GM21447 (cell line): ENCODE data around the gene EPAS1.

ENCODE experiments used
- ATAC-seq: cut with Tn5 transposase; IDR thresholded peaks from one replicate; pipeline ENCODE4 v1.9.1; 2021; ENCODE audit not compliant: unreplicated experiment

Gene EPAS1

GRCh38 chr2:46299365-46300263 is 2.4 kb downstream of the EPAS1 start:
- ATAC-seq = no peak

DNA sequence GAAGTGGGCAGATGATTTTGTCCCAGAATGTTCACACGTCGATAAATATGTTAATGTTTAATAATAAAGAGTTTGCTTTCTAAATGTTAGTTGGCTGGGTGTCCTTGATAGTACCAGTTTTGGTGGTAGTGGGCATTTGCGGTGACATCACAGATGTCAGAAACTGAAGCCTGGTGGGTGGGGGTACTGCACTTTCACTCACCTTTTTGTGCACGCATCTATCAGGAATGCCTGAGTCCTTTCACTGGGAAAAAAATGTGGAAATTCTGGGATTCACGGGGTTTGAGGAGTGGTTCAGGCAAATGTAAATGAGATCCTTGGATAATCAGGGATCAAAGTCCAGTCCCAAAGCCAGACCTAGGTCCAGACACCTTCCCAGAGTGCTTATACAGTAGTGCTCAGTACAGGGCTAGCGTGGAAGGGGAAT is 3.2 kb downstream of the EPAS1 start:
- no peak for ATAC-seq

- ATAC-seq = no peak
Observed at GRCh38 chr2:46302005-46302695, 4.9 kb downstream of the EPAS1 start.

DNA sequence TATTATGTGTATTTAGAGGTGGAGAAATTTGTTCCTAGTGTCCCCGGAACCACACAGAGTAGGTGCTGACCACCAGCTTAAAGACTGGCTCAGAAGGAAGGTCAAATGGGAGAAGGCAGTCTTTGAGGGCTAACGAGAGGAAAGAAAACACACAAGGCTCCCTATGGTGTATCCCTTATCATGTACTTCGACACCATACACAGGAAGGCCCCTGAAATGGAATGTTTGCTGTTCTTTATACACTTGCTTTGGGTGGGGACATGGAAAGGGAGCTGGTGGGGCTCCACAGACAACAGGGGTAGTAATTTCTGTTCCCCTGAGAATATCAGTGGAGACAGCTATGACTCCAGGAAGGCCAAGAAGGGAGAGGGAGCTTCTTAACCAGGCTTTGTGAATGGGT is 6.0 kb downstream of the EPAS1 start:
- ATAC-seq = no peak

GRCh38 chr2:46303822-46304221 is 6.6 kb downstream of the EPAS1 start:
- ATAC-seq = no peak

DNA sequence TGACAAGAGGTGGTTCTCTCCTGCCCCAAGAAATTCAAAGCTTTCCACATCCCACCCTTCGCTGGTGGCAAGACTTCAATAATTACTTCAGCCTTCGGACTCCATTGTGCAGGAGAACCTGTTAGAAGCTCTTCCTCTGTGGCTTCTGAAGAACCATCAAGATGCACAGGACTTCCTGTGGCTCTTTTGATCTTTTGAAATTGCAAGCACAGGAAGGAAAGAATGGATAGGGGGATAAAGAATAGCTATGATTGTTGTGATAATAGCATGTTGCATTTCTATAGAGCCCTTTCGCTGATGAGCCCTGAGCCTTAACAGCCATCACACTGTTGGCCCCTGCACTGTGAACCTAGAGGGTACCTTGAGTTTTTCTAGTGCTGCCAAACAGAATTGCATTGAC is 7.4 kb downstream of the EPAS1 start:
- ATAC-seq = no peak

GRCh38 chr2:46305187-46305586 is 8.0 kb downstream of the EPAS1 start:
- no peak for ATAC-seq

DNA sequence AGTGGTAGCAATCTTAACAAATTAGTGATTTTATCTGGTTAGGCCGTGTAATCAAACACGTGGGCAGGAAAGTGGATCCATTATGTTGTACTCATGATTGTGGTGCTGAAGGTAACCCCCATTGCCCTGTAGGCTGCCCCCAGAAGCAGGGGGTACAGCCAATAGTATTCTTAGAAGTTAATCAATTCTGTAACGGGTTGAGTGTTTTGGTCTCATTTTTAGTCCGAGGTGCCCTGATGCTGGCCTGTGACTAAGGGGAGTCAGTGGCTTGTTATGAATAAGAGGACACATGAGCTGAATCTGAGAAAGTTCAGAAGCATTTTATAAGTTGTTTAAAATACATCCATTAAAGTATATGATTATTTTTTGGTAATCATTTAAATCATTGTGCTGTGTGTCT is 8.6 kb downstream of the EPAS1 start:
- ATAC-seq = no peak

- ATAC-seq = no peak
Observed at GRCh38 chr2:46306330-46306751, 9.1 kb downstream of the EPAS1 start.

DNA sequence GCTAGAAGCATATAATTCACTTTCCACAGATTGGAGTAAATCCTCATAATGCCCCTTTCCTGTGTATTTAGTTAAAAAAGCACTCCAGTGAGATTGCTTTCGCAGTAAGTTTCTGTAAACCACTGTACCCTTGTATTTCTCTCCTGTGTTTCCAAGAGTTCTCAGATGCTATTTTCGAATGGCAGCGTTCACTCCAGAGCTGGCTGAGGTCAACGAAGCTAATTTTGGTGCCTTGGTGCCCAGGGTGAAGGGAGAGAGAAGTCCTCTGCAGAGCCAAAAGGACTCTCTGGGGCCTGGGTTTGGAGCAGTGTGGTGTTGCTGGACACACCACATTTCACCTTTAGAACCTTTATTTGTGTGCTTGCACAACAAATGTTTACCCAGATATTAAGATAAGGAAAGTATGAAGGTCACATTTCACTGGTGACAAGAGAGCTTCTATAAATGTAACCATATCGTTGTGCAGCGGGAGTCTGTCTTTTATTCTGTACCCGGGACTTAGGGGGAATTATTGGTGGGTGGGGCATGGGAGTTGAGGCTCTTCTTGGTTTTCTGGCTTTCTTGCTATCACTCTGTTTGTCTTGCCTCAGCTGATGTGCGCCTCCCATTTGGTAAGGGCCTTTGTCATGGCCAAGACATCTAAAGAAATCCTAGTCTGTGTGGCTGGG is 9.9 kb downstream of the EPAS1 start:
- ATAC-seq = no peak

- ATAC-seq = no peak
Observed at GRCh38 chr2:46308081-46308480, 10.9 kb downstream of the EPAS1 start.

DNA sequence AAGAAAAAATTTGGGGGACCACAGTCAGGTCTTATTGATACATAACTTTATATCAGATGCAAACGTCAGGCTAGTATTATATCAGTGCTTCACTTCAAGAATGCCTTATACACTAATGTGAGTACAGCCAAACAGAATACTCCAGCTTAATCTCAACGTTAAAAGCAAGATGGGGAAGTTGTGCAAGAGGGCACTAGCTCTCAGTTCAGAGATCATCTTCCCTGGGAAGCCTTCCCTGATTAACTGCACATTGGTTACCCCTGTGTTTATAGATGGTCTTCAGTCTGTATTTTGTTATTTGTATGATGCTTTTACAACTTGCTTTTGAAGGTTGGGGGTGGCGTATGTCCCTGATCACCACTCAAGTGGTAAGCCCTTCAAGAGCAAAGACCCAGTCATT is 11.4 kb downstream of the EPAS1 start:
- no peak for ATAC-seq

GRCh38 chr2:46309052-46309953 is 12.1 kb downstream of the EPAS1 start:
- no peak for ATAC-seq

- no peak for ATAC-seq
Observed at GRCh38 chr2:46310446-46310845, 13.2 kb downstream of the EPAS1 start.

GRCh38 chr2:46311651-46312223 is 14.5 kb downstream of the EPAS1 start:
- ATAC-seq = no peak

DNA sequence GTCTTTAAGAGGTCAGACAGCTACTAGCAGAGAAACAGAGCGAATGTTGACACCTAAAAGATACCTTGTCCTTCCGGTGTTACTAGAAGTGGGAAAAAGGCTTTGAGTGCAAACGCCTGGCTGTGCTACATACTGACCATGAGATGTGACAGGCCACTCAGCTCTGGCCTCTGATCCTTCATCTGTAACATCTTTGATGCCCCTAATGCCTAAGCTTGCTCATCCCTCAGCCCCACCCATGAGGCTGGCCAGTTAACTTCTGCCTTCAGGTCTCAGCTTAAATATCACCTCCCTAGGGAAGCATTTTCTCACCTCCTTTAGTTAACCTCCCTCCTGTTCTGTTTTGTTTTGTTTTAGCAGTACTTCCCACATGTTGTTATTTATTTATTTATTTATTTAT is 15.9 kb downstream of the EPAS1 start:
- no peak for ATAC-seq

- ATAC-seq = no peak
Observed at GRCh38 chr2:46314065-46314835, 17.0 kb downstream of the EPAS1 start.

GRCh38 chr2:46315103-46315890 is 18.1 kb downstream of the EPAS1 start:
- ATAC-seq = no peak

DNA sequence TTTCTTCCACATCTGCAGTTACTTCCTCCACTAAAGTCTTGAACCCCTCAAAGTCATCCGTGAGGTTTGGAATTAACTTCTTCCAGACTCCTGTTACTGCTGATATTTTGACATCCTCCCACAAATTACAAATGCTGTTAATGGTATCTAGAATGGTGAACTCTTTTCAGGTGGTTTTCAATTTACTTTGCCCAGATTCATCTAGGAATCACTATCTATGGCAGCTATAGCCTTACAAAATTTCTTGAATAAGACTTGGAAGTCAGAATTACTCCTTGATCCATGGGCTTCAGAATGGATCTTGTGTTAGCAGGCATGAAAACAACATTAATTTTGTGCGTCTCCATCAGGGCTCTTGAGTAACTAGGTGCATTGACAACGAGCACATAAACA is 19.9 kb downstream of the EPAS1 start:
- ATAC-seq = no peak
